ES-I3 (cell line): ENCODE results near the gene NUMB.
"Not testable (repeated sequence)": the region's sequence is repeated elsewhere in the genome, so short reads cannot be mapped to it uniquely, and the experiment has no call there.

Experiments used
- H3K36me3 ChIP-seq: 2 replicates; pipeline ENCODE4 v1.6.1; 2013; ENCODE audit warnings: mild to moderate bottlenecking, low read length, control low read depth, moderate library complexity; ENCODE audit not compliant: insufficient read depth
- H3K4me1 ChIP-seq: 2 replicates; pipeline ENCODE4 v1.6.1; 2013; ENCODE audit warnings: mild to moderate bottlenecking, control low read depth, low read length; ENCODE audit not compliant: insufficient read depth
- H3K9ac ChIP-seq: 2 replicates; pipeline ENCODE4 v1.6.1; 2013; ENCODE audit warnings: low read depth, mild to moderate bottlenecking, low read length, moderate library complexity
- H3K9me3 ChIP-seq: 2 replicates; pipeline ENCODE4 v1.6.1; 2013; ENCODE audit warnings: mild to moderate bottlenecking, low read length, moderate library complexity; ENCODE audit not compliant: control insufficient read depth, insufficient read depth

The NUMB gene

DNA sequence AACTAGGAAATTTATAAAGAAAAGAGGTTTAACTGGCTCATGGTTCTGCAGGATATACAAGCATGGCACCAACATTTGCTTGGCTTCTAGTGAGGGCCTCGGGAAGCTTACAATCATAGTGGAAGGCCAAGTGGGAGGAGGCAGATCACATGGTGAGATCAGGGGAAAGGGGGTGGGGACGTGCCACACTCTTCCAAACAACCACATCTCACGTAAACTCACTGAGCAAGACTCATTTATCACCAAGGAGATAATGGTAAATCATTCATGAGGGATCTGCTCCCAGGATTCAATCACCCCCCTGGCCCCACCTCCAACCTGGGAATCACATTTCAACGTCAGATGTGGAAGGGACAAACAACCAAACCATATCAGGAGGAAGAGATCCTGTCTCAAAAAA is 35.8 kb downstream of the NUMB start:
- H3K9me3 ChIP-seq, result no peaks in the 10 kb centered on the region
- H3K4me1 ChIP-seq, result no peaks in the 10 kb centered on the region; the same call in 1 of the 2 replicates
- H3K9ac ChIP-seq, result no peak overlapping the region
- no peaks in the 10 kb centered on the region; the same call in 1 of the 2 replicates for H3K36me3 ChIP-seq

DNA sequence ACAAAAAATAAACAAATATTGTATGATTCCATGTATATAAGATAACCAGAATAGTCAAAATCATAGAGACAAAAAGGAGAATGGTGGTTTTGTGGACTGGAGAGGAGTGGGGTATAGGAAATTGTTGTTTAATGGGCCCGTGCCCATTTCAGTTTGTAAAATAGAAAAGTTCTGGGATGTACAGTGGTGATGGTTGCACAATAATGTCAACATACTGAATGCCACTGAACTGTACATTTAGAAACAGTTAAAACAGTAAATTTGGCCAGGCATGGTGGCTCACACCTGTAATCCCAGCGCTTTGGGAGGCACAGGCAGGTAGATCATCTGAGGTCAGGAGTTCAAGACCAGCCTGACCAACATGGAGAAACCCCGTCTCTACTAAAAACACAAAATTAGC is 40.1 kb downstream of the NUMB start:
- no peaks in the 10 kb centered on the region; the same call in 1 of the 2 replicates for H3K36me3 ChIP-seq
- H3K9ac ChIP-seq, result no peak overlapping the region
- H3K4me1 ChIP-seq, result no peaks in the 10 kb centered on the region
- no peaks in the 10 kb centered on the region for H3K9me3 ChIP-seq

DNA sequence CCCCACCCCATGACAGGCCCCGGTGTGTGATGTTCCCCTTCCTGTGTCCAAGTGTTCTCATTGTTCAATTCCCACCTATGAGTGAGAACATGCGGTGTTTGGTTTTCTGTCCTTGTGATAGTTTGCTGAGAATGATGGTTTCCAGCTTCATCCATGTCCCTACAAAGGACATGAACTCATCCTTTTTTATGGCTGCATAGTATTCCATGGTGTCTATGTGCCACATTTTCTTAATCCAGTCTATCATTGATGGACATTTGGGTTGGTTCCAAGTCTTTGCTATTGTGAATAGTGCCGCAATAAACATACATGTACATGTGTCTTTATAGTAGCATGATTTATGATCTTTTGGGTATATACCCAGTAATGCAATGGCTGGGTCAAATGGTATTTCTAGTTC is 52.1 kb downstream of the NUMB start:
- not testable (repeated sequence) for H3K9ac ChIP-seq, H3K9me3 ChIP-seq, H3K36me3 ChIP-seq, H3K4me1 ChIP-seq

DNA sequence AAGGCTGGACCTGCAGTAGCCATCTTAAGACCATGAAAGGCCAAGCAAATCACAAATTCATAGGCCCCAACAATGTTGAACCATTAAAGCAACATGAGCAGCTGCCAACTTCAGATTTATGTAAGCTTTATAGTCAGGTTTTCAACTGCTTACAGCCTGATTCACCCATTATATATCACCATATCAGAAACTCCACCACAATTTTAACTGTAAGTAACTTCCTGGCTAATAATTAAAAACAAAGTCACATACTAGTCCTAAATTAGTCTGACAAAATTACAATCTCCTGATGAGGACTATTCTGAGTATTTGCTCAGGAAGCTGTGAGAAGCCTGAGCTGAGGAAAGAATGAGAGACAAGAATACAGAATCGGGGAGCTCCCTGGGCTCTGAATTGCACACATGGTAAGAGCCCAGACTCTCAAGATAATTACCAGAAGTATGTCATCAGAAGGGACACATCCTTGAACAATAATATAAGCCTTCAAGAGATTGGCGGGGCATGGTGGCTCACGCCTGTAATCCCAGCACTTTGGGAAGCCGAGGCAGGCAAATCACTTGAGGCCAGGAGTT is 55.1 kb downstream of the NUMB start:
- Histone ChIP-seq H3K36me3 (no peaks in the 10 kb centered on the region), H3K9me3 (no peaks in the 10 kb centered on the region), H3K9ac (no peak overlapping the region), H3K4me1 (no peaks in the 10 kb centered on the region)

DNA sequence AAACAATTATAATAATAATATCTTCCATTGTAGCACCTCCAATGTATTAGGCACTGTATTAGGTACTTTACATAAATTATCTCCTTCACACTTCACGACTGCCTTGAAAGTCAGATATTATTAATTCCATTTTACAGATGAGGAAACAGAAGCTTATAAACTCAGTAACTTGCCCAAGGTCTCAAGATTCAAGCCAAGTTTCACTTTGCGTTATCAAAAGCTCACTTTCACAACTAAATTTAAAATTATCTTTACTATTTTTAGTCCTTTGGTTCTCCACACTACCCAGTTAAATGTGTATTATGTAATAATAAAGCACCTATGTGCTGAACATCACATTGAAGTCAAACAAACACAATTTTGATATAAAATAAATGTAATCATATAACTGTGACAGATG is 55.8 kb downstream of the NUMB start:
- no peaks in the 10 kb centered on the region for H3K4me1 ChIP-seq
- no peaks in the 10 kb centered on the region for H3K36me3 ChIP-seq
- no peak overlapping the region for H3K9ac ChIP-seq
- H3K9me3 ChIP-seq, result no peaks in the 10 kb centered on the region

DNA sequence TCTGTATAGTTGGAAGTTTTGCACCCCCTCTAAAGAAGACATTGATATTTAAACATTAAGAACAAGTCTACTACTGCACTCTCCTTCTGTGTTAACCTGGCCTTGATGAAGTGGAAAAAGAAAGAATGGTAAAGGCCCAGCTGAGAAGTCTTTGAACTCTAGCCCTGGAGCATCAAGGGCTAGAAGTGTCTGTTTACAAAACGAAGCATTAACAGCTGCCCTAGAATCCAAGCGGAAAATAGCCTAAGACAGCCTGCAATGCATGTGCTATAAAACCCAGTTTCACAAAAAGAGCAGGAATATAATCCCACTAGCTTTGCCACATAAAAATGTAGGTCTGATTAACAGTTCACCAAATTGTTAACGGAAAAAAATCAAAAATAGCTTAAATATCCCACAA is 60.5 kb downstream of the NUMB start:
- no peaks in the 10 kb centered on the region for H3K4me1 ChIP-seq
- H3K36me3 ChIP-seq, result no peaks in the 10 kb centered on the region
- no peak overlapping the region for H3K9ac ChIP-seq
- H3K9me3 ChIP-seq, result no peaks in the 10 kb centered on the region

DNA sequence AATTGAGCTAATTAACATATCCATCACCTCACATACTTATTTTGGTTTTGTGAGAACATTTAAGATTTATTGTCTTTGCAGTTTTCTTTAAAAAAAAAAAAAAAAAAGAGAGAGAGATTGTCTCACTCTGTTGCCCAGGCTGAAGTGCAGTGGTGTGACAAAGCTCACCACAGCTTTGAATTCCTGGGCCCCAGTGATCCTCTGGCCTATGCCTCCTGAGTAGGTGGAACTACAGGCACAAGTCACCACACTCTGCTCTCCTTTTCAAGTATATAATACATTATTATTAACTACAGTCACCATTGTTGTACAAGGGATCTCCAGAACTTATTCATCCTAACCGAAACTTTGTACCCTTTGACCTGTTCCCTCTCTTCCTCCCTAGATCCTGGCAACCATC is 64.0 kb downstream of the NUMB start:
- no peak overlapping the region for H3K9ac ChIP-seq
- no peaks in the 10 kb centered on the region for H3K9me3 ChIP-seq
- H3K4me1 ChIP-seq, result no peaks in the 10 kb centered on the region
- no peaks in the 10 kb centered on the region for H3K36me3 ChIP-seq

DNA sequence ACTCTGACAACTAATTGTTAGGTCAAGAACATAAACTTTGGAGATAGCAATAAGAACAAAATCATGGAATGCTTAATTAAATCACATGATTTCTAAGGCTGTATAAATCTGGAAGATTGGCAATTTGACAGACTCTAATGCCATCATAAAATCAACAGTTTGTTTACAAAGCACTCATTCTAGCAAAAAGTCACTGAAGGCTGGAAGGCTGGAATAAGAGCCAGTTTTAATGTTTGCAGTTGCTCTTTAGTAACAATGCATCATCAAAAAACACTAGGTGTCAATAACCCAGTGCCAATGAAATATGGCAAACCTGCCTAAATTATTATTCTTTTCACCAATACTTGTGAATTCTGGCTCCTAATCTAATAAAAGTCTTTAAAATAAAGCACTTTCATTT is 65.0 kb downstream of the NUMB start:
- H3K9me3 ChIP-seq, result no peaks in the 10 kb centered on the region
- no peaks in the 10 kb centered on the region for H3K36me3 ChIP-seq
- H3K9ac ChIP-seq, result no peak overlapping the region
- H3K4me1 ChIP-seq, result no peaks in the 10 kb centered on the region

DNA sequence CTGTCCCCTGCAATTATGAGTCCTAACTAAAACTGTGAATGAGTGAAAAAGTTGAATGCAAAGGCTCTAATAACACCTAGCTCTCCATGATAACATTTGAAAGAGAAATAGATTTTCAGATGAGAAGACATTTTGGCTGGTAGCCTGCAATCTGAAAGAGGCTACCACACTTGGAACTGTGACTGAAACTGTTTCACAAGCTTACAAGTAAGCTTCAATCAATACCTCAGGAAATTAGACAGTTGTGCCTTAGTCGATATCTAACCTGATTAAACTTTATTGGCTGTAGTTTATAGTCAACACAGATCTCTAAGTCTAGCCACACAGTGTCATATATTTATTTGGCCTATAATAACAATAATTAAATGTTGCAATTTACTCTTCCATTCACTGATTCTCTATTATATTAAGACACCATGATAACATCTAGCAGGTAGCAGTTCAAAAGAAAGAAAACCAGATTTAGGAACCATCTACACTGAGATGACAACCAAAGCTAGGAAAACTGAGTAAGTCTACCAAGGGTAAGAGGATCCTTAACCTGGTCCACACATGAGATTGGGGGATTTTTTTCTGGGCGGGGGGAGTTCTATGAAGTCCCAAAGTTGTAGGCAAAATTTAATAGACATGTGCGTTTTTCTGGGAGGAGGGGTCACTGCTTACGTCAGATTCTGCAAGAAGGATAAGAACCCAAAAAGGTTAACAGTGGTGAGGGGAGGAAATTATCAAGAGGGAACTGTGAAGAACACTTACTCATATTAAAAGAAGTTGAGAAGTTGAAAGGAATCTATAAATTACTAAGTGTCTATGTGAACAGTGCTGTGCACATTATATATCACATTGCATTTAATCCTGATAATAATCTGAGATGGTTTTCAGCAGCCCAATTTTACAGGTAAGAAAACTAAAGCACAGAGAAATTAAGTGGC is 65.8 kb downstream of the NUMB start:
- H3K9ac ChIP-seq, result no peak overlapping the region

DNA sequence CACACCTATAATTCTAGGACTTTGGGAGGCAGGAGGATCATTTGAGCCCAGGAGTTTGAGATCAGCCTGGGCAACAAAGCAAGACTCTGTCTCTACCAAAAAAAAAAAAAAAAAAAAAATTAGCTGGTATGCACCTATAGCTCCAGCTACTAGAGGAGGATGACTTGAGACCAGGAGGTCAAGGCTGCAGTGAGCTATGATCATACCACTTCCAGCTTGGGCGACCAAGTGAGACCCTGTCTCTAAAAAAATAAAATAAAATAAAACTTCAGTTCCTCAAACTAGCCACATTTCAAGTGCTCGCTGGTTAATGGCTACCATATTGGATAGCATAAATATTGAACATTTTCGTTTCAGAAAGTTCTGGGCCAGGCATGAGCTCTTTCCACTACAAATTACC is 70.5 kb downstream of the NUMB start:
- not testable (repeated sequence) for H3K9ac ChIP-seq, H3K4me1 ChIP-seq, H3K9me3 ChIP-seq, H3K36me3 ChIP-seq

More for the DNA sequence above, 65.8 kb downstream of the NUMB start:
- H3K4me1 ChIP-seq, result no peaks in the 10 kb centered on the region
- no peaks in the 10 kb centered on the region for H3K9me3 ChIP-seq
- H3K36me3 ChIP-seq, result no peaks in the 10 kb centered on the region

DNA sequence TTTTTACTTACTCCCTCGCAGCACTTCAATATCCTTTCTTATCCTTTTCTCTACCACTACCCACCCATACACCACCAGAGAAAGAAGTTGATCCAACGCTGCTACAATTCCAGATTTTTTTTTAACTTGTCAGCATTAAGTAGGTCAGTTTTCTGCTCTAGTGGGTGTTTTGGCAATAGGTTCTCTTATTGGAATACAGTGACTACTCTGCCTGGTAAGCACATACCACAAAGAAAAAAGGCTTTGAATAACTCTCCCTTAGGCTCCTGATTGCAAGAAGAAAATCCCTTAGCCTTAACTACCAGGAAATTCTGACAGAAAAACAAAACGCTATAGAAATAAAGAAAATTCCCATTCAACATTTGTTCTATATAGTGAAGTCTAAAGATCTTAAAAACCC is 72.0 kb downstream of the NUMB start:
- H3K9me3 ChIP-seq, result no peaks in the 10 kb centered on the region

DNA sequence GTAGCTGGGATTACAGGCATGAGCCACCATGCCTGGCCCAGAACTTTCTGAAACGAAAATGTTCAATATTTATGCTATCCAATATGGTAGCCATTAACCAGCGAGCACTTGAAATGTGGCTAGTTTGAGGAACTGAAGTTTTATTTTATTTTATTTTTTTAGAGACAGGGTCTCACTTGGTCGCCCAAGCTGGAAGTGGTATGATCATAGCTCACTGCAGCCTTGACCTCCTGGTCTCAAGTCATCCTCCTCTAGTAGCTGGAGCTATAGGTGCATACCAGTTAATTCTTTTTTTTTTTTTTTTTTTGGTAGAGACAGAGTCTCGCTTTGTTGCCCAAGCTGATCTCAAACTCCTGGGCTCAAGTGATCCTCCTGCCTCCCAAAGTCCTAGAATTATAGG is 73.3 kb downstream of the NUMB start:
- not testable (repeated sequence) for H3K9ac ChIP-seq, H3K9me3 ChIP-seq, H3K36me3 ChIP-seq, H3K4me1 ChIP-seq

More for the DNA sequence above, 72.0 kb downstream of the NUMB start:
- Histone ChIP-seq H3K9ac (no peak overlapping the region), H3K4me1 (no peaks in the 10 kb centered on the region), H3K36me3 (no peaks in the 10 kb centered on the region)

DNA sequence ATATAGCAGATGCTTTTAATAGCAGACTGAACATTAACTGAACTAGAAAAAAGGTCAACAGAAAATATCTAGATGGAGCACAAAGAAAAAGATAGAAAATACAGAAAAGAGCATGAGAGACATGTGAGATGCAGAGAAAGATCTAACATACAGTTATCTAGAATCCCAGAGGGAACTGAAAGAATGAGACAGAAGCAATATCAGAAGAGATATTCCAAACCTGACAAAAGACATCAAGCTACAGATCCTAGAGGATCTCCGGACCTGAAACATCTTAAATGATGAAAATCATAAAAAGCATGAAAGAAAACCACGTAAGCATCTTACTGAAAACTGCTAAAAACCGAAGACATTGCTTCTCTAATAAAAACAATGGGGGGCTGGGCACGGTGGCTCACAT is 75.0 kb downstream of the NUMB start:
- no peaks in the 10 kb centered on the region for H3K36me3 ChIP-seq
- H3K4me1 ChIP-seq, result 0 out of 2 replicates have a peak, but pooled peaks cover 3% of the 10 kb centered on the region
- no peaks in the 10 kb centered on the region for H3K9me3 ChIP-seq
- H3K9ac ChIP-seq, result no peak overlapping the region

DNA sequence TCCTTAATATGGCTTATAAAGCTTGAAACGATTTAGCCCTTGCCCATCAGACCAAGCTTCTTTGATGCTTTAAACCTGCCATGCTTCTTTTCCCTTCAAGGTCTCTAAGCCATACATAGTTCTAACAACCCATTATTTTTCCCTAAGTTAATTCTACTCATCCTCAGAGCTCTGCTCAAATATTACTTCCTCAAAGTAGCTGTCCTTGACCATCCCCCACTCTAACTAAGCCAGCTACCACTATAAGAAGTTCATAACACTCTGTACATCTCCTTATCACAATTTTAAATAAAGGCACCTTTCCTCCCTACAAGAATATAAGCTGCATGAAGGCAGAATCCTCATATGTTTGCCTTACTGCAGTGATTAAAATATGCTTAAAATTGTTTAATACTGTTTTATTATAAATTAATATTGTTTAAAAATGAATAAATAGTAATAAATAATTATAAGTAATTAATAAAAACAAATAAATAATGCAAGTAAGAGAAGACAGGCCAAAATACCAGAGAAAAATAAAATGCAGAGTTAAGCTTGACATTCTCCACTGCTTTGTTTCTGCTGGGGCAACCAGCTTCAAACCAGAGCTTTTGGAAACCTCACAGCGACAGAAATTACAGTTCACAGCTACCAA is 76.8 kb downstream of the NUMB start:
- no peaks in the 10 kb centered on the region for H3K36me3 ChIP-seq
- no peak overlapping the region for H3K9ac ChIP-seq
- no peaks in the 10 kb centered on the region for H3K9me3 ChIP-seq
- 0 out of 2 replicates have a peak, but pooled peaks cover 3% of the 10 kb centered on the region for H3K4me1 ChIP-seq

DNA sequence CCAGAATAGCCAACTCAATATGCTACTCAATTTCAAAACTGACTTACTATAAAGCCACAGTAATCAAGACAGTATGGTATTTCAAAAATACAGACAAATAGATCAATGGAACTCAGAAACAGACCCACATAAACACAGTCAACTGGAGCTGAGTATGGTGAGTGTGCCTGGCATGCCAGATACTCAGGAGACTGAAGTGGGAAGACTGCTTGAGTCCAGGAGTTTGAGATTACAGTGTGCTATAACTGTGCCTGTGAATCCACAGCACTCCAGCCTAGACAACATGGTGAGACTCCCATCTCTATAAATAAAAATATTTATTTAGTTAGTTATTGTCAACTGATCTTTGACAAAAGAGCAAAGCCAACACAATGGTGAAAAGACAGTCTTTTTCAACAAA is 81.8 kb downstream of the NUMB start:
- no peaks in the 10 kb centered on the region for H3K9me3 ChIP-seq
- no peak overlapping the region for H3K9ac ChIP-seq
- 0 out of 2 replicates have a peak, but pooled peaks cover 3% of the 10 kb centered on the region for H3K4me1 ChIP-seq
- H3K36me3 ChIP-seq, result no peaks in the 10 kb centered on the region
